ENCODE results near the gene VSTM5. TPM values are rescaled to one million over a fixed set of nuclear protein-coding genes. Genes with fewer than 3 reads are reported as not detected.

VSTM5 gene
- total RNA-seq, 1 experiment from 2014 or later = not detected

GRCh38 chr11:93838967-93839366, 11.5 kb downstream of the VSTM5 start:
- H3K27me3 Mint-ChIP-seq (ENCODE audit: low read depth) = no peaks in the 10 kb centered on the region; the same call in 1 of the 2 replicates
- Histone ChIP-seq H3K27ac (ENCODE audit: insufficient read length, low read depth, low read length) (no peak overlapping the region), H2AFZ (ENCODE audit: low read length) (no peak overlapping the region), H3T11ph (ENCODE audit: low read length) (no peak overlapping the region), H3K27me3 (ENCODE audit: insufficient read depth, low read length) (no peaks in the 10 kb centered on the region), H4K91ac (ENCODE audit: insufficient read length, low read depth, low read length) (no peak overlapping the region), H3K9ac (ENCODE audit: extremely low read depth, insufficient read length, low read length) (no peak overlapping the region), H4K8ac (replicated peaks; ENCODE audit: insufficient read length, low read depth, low read length) (no peak overlapping the region), H2BK20ac (ENCODE audit: low read depth, low read length, poor library complexity, severe bottlenecking) (no peak overlapping the region), H2BK12ac (ENCODE audit: insufficient read length, low read depth, low read length) (no peak overlapping the region), H3K79me1 (ENCODE audit: insufficient read depth, low read depth, low read length, poor library complexity, severe bottlenecking) (no peaks in the 10 kb centered on the region), H2BK15ac (ENCODE audit: low read depth, low read length) (no peak overlapping the region), H3K4me1 (ENCODE audit: insufficient read depth, low read length) (no peaks in the 10 kb centered on the region), H3K23ac (ENCODE audit: insufficient read length, low read depth, low read length) (no peak overlapping the region), H3K14ac (ENCODE audit: insufficient read depth, low read length) (no peak overlapping the region), H4K5ac (ENCODE audit: insufficient read length, low read depth, low read length) (no peak overlapping the region), H2BK5ac (ENCODE audit: insufficient read length, low read length) (no peak overlapping the region), H3K4me2 (ENCODE audit: insufficient read depth, insufficient read length, low read length) (no peak overlapping the region), H3K18ac (ENCODE audit: insufficient read length, low read depth, low read length) (no peak overlapping the region), H3K79me2 (ENCODE audit: insufficient read depth, low read length) (no peaks in the 10 kb centered on the region), H3K4ac (ENCODE audit: low read depth, low read length) (no peak overlapping the region), H3K9me3 (ENCODE audit: control insufficient read depth, low read depth, low read length) (no peaks in the 10 kb centered on the region), H3K23me2 (ENCODE audit: insufficient read length, low read depth, low read length, poor library complexity, severe bottlenecking) (no peaks in the 10 kb centered on the region), H3K56ac (ENCODE audit: insufficient read length, low read depth, low read length) (no peak overlapping the region), H2AK5ac (ENCODE audit: insufficient read length, low read length) (no peak overlapping the region), H2BK120ac (ENCODE audit: low read depth, low read length, poor library complexity, severe bottlenecking) (no peak overlapping the region), H4K20me1 (ENCODE audit: control insufficient read depth, insufficient read depth, insufficient read length) (no peaks in the 10 kb centered on the region)
- H3K4me1 Mint-ChIP-seq = peaks cover 3% of the 10 kb centered on the region in 2 experiments; a peak in 1 of 4 replicates
- H3K4me3 Mint-ChIP-seq = no peak overlapping the region
- no peaks in the 10 kb centered on the region for H3K36me3 Mint-ChIP-seq (ENCODE audit: insufficient read depth in 1 of 3, low read depth in 3 of 3)
- no peak for TF ChIP-seq CTCF (conservative IDR thresholded peaks at IDR 0.05)
- H3K27ac Mint-ChIP-seq = no peak overlapping the region
- H3K9me3 Mint-ChIP-seq = no peaks in the 10 kb centered on the region
- DNase-seq = peak; percentile 42
- no CpG with 5 or more reads among the region's 8 CpGs for WGBS (ENCODE audit: extremely low coverage, insufficient read length, low lambda C conversion rate)
